Stimulated activated CD8-positive, alpha-beta memory T cell treated with anti-CD3 and anti-CD28 coated beads, Interleukin-4, amount 100 ng/mL, for 4 hours (primary cell): ENCODE measurements around the gene METTL18.
A peak's percentile ranks its signal among the peaks of the same experiment; 100 is the strongest.
"Not testable (repeated sequence)": the region's sequence is repeated elsewhere in the genome, so short reads cannot be mapped to it uniquely, and the experiment has no call there.

Experiments used
- DNase-seq, 2 donors: peaks; one replicate each; pipeline ENCODE4 v3.0.0-alpha.2; 2020; ENCODE audit warnings: low read depth in 2 of 2, low spot score in 1 of 2

Gene METTL18

DNA sequence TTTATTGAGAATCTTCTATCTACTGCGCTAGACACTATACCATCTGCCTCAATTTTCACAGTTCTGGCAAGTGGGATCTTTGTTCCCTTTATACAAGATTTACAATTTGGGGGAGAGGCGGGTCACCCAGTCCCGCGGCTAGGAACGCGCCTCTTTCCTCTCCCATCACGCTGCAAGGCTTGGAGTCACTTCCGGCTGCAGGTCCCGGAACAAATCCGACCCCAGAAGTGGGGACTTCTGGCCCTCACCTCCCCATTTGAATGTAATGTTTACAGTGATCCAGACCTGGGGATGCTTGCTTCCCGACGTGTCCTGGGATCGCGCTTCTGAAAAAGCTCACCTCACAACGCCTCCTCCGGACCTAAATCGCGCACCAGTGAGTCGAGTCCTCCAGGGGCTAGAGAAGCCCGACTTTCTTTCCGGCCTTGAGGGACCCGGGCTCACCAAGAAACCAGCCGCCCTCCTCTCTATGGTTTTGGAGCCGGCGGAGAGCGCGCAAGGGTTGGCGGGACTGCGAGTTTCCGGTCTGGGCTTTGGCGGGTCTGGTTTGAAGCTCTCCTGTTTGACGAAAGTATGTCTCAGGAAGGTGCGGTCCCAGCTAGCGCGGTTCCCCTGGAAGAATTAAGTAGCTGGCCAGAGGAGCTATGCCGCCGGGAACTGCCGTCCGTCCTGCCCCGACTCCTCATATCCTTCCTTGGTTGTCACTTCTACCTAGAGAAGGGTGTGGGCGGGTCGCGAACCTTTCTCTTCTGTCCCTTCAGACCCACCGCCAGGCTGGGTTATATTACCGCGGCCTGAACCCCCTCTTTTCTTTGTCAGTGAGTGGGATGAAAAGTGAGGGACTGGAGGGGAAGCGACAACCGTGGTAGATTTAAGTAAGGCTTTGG is at the start of gene METTL18:
METTL18 (minus strand) TSS at position 378 of the 887 bp plus-strand sequence. CDS start 1,212 bp downstream, outside the sequence.
- peak; percentile 74 to 82 for DNase-seq

DNA sequence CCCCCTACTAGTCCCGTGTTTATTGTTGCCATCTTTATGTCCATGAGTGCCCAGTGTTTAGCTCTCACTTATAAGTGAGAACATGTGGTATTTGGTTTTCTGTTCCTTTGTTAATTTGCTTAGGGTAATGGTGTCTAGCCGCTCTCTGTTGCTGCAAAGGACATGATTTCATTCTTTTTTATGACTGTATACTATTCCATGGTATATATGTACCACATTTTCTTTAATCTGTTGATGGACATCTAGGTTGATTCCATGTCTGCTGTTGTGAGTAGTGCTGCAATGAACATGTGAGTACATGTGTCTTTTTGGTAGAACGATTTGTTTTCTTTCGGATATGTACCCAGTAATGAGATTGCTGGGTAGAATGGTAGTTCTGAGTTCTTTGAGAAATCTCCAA is 44.2 kb upstream of the METTL18 start:
- DNase-seq: no peak

DNA sequence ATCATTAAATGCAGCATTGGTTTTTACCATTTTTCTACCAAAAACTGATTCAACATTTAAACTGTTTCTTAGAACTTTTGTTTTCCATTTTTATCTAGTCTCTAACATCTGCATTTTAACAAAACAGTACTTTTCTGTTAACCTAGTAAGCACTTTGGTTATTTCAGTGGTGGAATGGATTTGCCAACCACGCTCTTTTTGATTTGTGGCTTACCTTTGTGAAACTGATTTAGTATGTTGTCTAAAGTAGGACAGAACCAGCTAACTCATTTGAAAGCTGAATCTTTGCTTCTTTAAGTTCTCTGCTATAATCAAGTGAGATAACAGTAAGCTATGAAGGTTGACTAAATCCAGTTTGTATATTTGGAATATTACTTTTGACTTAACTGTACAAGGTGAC is 41.5 kb upstream of the METTL18 start:
- no peak for DNase-seq

DNA sequence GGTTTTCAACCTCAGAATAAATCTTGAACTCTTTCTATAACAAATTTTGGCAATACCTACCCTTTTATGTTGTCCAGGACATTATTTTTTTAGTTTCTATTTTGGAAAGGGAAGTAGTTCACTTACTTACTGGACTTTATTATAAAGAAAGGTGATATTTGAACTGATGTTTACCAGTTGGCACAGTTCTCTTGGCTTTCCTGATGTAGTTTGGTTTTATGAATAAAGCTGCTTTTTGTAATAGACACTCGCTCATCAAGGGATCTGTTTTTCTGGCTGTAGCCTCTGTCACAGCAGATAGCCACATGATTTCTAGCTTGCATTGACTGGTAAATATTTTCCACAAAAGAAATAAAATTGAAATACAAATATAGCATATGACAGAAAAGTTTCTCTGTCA is 40.9 kb upstream of the METTL18 start:
- DNase-seq: no peak

DNA sequence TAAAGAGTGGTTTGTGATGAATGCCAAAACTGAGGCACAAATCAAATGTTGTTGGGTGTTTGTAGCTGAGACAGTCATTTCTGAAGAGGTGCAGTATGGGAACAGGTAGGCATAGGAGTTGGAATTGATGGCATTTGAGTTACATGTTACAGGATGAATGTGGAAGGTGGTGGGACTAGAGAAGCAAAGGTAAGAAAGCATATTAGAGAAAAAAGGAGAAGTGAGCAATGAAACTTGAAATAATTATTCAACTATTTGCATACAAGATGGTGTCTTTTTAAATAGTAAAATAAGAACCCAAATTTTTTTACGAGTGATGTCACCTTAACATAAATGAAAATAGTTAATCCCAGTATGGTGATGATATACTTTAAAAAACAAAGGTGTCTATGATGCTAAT is 40.2 kb upstream of the METTL18 start:
- DNase-seq: no peak

DNA sequence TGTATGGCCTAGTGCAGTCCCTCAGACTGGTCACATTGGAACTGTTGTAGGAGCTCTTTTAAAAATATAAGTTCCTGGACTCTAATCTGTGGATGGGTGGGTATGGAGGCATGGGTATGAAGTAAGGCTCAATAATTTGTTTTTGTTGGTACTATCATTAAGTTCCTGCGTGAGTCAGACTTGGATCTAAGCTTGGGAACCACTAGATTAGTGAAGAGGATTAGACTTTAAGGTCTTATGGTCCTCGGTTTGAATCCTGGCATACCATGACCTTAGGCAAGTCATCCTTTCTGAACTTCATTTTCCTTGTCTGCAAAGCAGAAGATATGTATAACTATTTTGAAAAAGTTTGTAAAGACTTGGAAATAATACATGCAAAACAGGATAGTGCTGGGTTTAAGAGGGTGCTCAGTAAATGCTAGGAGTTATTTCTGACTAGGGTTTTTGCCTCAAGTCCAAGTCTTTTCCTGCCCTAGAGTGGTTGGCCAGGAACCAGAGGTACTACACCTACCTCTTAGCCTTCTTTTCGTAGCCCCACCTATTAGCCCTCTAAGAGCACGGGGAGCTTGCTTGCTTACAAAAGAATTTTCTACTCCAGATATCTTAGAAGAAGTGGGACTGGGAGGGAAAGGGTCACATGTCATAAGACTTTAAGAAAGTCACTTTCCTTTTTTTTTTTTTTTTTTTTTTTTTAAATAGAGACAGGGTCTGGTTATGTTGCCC is 38.6 kb upstream of the METTL18 start:
- DNase-seq: no peak

DNA sequence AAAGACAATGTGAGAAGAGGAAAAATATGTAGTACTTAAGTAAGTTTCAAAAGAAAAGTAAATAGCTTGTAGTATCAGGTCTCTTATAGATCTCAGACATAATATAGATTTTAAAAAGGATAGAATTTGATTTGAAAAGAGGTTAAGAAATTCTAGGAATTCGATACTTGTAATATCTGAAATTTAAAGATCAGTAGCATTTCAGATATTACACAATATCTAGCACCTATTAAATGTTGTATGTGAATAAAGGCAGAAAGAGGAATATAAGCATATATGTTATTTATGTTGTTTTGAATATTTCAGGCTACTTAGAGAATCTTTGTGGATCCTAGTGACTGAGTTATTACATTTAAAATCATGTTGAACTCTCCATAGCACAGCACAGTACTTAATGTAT is 35.0 kb upstream of the METTL18 start:
- no peak for DNase-seq

DNA sequence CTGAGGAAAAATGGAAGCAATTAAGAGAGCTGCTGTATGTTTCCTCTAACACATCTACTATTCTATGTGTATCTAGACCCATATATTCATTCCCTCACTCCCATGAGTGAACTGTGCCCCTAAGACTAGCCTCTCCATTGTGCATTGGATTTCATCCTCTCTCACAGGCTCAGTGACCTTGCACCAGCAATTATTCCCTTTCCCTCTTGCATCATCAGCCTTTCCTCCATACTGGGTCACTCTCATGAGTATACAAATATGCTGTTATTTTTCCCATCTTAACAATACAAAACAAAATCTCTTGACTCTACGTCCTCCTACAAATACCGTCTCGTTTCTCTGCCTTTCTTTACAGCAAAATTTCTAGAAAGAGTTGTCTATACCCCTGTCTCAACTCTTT is 29.4 kb upstream of the METTL18 start:
- no peak for DNase-seq

DNA sequence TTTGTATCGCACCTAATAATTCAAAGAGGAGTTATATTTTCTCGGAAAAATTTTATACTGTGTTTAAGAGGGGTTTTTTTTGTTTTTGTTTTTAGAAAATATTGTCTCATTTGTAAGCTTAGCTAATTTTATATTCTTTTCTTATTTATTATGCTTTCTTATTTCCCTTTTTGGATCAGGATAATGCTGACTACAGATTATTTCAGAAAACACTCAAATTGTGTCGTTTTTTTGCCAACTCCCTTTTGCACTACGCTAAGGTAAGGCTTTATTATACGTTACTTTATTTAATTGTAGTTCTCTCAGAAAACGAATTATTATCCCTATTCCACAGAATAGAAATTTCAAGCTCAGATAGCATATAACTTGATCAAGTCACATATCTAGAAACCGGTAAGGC is 26.8 kb upstream of the METTL18 start:
- no peak for DNase-seq

DNA sequence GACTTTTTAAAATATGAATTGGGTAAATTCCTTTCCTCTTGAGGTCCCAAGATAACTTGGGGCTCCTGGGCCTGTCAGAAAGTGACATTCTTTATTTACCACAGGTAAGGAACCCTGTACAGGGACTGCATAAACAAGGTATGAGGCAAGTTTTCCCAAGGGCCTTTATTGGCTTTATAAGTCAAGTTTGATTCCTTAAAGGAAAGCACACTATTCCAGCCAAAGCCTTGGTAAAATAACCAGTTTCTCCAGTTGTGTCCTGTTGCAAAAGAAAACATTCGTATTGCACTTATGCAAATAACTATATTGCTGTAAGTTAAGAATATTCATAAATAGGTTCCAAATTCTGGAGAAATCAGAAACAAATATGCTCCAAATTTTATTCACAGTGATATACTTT is 21.9 kb upstream of the METTL18 start:
- DNase-seq: no peak

DNA sequence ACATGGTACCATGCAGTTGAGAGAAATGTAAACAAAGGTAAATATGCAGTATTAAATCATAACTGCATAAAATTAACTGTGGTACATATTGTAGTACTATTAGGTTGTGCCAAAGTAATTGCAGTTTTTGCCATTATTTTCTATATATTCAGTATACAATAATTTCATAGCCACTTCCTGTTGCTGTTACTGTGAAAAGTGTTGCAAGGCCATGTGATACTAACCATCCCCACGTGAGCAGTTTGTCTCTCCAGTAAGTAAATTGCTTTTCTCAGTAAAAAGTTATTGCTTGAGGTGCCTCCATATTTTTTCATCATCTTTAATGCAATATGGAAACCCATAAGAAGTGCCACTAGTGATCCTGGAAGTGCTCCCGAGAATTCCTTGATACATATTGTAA is 19.6 kb upstream of the METTL18 start:
- DNase-seq: no peak

DNA sequence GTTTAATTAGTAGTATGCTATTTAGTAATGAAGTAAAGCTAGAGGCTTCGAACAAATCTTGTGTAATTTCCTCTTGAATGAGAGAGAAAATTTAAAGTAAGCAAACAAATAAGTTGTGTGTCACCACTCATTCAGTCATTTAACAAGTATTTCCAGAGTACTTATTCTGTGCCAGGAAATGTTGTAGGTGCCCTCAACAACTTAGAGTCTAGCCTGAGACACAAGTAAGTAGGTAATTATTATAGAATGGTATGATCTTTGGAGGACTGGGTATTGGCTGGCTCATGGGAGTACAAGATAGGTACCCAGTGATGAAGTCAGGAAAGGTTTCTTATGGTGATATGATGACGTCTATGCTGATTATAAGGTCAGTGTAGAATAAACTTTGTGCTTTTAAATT is 17.4 kb upstream of the METTL18 start:
- DNase-seq: no peak

DNA sequence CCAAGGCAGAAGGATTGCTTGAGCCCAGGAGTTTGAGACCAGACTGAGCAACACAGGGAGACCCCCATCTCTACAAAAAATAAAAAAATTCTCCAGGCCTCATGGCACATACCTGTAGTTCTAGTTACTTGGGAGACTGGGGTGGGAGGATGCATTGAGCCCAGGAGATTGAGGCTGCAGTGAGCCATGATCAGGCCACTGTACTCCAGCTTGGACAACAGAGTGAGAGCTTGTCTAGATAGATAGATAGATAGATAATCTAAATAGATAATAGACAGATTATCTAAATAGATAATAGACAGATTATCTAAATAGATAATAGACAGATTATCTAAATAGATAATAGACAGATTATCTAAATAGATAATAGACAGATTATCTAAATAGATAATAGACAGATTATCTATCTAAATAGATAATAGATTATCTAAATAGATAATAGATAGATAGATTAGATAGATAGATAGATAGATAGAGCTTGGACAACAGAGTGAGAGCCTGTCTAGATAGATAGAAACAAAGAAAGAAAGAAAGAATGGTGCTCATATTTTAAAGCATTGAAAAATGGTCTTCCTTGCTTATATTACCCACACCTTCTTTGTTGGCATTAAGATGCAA is 16.8 kb upstream of the METTL18 start:
- DNase-seq: not testable (repeated sequence)

DNA sequence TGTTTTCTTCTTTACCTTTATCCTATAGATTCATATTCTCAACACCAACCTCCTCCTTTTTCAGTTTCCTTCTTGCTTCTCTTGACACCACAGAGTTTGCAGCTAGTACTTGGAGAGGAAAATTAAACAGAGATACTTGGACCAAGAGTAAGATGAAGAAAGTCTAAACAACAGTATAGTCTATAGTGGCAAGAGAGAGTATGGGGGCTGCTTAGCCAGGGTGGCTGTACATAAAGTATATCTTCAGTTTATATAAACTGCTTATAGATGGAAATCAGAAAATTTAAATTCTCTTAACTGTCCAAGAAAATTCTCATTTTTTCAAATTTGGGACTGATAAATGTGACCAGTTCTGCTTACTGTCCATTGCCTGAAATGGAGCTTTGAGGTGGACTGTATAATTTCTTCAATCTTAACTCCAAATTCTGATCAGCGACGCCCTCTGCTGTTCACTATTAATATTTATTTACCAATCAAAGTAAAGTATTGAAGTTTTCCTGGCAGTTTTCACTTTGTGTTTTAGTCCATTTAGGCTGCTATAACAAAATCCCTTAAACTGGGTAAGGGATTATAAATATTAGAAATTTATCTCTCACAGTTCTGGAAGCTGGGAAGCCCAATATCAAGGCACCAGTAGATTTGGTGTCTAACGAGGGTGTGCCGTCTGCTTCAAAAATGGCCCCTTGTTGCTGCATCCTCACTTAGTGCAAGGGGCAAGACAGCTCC is 14.8 kb upstream of the METTL18 start:
- DNase-seq: no peak

DNA sequence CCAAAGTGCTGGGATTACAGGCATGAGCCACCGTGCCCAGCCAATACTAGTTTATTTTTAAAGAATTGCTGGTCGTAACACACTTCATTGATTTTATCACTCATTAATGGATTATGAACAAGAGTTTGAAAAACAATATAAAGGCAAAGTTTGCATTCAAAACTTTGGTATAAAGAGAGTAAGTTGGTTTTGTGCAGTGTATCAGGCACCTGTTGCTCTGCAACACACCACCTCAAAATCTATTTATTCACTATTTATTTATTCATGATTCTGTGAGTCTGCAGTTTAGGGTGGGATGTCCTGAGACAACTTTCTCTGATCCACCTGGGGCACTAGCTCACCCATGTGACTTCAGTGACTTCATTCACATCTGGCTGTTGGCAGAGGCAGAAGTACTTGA is 10.2 kb upstream of the METTL18 start:
- no peak for DNase-seq

DNA sequence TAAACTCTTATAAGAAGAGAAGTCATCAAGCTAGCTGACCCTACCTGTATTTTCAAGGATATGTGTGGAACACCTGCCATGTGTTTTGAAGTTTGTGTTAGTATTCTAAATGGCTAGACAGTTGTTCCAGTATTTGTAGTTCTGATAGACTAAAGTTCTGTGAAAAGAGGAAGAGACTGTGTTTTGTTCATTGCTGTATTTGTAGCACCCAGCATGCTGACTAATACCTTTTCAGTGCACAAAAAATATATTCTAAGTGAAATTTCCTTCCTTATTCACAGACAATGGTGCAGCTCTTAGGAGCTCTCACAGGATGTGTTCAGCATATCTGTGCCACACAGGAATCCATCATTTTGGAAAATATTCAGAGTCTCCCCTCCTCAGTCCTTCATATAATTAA is 8.2 kb upstream of the METTL18 start:
- DNase-seq: no peak

DNA sequence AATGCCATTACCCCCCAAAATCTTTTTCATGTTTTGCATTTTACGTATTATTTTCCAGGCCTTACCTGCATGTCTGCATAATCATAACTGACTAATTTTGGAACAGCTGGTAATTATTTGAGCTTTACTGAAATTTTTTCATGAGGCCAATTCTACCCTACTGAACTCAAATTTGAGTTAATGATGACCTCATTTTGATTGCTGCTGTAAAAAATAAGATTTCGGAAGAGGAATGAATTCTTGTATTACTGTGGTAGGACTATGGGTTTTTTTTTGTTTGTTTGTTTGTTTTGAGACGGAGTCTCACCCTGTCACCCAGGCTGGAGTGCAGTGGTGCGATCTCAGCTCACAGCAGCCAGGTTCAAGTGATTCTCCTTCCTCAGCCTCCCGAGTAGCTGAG is 2.6 kb upstream of the METTL18 start:
- DNase-seq: no peak

DNA sequence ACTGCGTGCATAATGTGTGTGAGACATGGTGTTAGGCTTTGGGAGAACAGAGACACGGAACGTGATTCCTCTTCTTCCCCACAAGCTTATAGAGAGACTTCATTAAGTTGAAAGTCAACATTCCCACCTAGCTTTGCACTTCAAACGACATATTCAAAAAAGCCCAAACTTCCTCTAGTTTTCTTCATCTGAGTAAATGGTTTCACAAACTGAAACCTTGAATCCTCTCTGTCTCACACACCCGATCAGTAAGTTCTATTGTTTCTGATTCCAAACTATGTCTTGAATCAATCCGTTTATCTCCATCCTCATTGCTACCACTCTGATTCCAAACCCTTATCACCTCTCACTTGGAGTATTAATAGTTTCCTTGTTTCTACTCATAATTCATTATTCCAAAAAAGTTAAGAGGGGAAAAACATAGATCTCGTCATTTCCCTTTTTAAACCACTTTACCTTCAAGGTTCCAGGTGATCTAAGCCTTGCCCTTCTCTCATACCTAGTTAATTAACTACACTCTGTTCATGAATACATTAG is 1.6 kb upstream of the METTL18 start:
- no peak for DNase-seq

DNA sequence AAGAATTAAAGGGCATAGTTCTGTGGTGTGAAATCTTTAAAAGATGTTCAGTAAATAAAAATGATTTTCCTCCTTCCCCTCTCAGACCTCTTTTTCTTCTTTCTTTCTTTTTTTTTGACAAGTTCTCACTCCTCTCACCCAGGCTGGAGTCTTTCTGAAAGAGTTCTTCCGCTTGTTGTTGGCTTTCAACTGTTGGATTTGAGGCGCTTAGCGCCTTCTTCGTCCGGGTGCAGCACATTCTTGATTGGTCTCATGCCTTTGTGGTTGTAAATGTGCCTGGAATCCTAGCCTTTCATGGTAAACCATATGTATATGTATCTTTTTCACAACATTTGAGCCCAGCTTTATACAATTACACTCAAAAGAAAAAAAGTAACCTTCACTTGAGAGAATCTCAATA is 980 bp upstream of the METTL18 start:
- DNase-seq: no peak

DNA sequence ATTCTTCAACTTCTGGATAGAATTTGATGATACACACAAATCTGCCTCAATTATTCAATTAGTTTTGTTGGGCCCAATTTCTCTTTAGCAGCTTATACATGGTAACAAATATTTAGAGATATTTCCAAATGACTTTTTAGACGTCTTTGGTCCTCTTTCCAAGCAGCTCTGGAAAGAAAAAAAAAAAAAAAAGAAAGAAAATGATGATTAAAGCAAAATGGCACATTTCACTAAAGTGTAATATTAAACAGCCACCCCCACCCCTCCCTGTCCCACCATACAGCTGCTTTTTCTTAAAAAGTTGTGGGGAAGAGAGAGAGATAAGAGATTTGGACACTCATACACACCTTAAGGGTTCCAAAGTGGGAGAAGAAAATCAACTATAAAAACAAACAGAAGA is 977 bp downstream of the METTL18 start:
- no peak for DNase-seq

DNA sequence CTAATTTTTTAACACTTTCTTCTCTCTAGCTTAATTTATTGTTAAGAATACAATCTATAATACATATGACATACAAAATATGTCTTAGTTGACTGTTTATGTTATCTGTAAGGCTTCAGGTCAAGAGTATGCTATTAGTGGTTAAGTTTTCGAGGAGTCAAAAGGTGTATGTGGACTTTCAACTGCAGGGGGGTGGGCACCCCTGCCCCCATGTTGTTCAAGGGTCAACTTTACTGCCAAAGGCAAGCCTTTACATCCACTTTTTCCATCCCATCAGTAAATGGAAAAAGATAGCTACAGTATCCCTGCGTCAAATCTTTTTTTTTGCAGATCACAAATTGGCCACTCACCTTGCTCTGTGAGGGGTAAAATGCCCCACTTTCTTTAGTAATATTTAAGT is 6.3 kb downstream of the METTL18 start:
- DNase-seq: no peak
